ENCODE measurements around the gene TTC24.
A peak's percentile ranks its signal among the peaks of the same experiment; 100 is the strongest.
"Not testable (repeated sequence)": the region's sequence is repeated elsewhere in the genome, so short reads cannot be mapped to it uniquely, and the experiment has no call there.

The TTC24 gene

GRCh38 chr1:156555715-156556114 is 23.8 kb upstream of the TTC24 start:
- DNase-seq = no peak

- DNase-seq = no peak
Observed at GRCh38 chr1:156556354-156556753, 23.2 kb upstream of the TTC24 start.

DNA sequence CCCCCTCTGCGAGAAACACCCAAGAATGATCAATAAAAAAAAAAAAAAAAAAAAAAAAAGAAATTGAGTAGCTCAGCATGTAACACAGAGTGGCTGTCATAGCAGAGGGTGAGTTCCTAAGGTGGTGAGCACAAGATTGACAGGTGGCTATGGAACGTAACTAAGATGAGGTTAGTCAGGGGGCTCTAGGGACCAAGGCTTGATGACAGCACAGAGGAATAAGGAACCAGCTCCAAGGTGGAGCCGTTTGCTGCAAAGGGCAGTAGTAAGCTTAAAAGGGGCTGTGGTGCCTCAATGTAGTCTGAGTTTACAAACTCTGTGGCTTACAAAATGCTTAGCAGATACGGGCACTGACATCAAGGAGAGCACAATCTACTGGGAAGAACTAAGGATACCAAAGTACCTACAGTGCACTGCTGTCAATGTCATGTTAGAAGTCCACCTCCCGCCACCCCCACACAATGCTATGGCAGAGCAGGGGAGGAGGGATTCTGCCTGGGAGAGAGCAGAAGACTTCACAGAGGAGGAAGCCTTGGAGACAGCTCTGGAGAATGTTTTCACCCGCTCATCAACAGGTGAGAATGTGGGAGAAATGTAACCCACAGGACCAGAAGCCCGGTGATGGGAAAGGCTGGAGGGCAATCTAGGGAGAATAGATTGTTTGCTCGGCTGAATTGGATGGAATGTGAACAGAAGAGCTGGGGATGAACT is 20.3 kb upstream of the TTC24 start:
- DNase-seq = no peak

DNA sequence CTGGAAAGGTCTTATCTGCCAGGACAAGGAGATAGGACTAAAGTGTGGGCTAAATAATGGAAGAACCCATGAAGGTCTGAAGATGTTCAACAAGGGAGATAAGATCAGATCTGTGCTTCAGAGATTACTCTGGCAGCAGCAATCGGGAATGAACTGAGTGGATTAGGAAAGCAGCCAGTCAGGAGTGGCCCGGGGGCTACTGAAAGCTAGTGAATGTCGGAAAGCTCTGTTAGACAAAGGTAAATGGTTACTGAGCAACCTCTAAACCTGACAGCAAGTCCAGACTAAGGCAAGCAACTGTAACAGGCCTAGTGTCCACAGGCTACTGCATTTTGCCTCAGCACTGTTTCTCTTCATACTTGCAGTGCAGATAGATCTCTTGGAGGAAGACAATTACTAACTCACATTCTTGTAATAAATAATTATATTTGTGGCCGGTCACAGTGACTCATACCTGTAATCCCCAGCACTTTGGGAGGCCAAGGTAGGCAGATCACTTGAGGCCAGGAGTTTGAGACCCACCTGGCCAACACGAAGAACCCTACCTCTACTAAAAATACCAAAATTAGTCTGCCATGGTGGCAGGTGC is 19.6 kb upstream of the TTC24 start:
- DNase-seq = no peak

- no peak for DNase-seq
Observed at GRCh38 chr1:156560585-156561163, 18.8 kb upstream of the TTC24 start.

DNA sequence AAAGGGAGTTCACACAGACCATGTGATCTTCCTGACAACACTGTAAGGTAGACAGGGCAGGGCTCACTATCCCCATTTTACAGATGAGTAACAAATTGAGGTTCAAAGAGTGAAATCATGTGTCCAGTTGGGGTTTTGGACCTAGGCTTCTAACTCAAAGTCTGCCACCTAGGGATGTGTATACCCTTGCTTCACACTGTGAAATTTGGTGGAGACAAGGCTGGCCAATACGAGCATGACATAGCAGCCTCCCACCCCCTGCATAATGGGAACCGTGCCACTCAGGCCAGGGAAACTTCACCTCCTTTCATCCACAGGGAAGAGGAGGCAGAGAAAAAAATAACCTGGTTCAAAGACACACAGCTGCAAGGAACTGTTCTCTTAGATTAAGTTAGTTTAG is 14.0 kb upstream of the TTC24 start:
- no peak for DNase-seq

GRCh38 chr1:156566436-156566835 is 13.1 kb upstream of the TTC24 start:
- no peak for DNase-seq

DNA sequence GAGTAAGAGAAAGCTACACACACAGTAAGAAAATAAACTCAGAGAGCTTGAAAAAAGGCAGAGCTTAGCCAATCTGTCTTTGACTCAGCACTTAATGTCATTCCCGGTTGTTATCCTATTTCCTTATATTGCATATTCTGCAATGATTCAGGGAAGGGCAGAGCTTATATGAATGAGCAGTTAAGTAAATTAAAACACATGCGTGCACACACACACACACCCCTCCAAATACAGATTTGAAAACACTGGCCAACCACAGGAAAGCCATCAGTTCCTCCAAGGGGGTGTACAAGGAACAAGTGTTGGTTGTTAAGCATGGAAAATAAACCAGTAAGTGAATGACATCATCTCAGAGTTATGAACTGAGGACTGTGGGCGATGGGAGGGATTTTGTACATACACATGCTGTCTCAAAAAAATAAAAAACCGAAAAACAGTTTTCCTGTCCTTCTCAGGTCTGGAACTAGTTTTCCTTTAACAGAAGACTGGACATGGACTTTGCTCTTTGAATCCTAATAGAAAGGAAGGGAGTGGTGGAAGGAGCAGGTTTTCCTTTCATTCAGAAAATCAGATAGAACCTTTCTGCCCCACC is 8.2 kb upstream of the TTC24 start:
- no peak for DNase-seq

DNA sequence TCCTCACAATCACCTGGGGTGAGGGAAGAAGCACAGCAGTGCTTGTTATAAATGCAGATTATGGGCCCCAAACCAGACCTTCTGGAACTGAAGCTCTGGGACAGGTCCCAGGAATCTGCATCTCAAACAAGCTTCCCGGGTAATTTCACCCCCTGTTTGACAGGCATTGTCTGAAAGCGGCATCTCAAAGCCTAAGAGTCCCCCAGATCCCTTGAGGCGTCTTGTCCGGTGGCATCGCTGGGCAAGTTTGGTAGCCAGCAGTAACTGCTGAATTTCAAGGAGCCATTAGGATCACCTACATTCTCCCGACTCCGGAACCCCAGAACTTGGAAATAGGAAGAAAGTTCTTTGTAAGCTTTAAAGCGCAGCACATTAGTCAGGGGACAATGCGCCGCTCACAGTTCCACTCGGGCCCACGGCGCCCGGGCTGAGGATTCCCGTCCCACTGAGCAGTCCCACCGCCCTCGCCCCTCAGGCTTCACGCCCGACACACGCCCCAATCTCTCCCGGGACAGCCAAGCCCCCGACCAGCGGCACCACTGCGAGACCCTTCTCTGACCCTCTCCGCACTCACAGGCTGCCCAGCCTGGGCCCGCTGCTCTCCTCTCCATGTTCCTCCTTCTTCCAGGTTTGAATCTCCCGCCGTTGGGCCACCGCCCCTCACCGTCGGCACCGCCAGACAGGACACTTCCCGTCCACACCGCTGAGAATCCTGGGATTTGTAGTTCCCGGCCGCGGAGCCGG is 7.4 kb upstream of the TTC24 start, which contains the start of gene IQGAP3:
Gene IQGAP3 (minus strand): TSS at position 647 of the 744 bp plus-strand sequence. CDS start 36 bp downstream, at position 611.
- peak; percentile 12 to 42 for DNase-seq

- DNase-seq = no peak
Observed at GRCh38 chr1:156572663-156573018, 6.9 kb upstream of the TTC24 start.

DNA sequence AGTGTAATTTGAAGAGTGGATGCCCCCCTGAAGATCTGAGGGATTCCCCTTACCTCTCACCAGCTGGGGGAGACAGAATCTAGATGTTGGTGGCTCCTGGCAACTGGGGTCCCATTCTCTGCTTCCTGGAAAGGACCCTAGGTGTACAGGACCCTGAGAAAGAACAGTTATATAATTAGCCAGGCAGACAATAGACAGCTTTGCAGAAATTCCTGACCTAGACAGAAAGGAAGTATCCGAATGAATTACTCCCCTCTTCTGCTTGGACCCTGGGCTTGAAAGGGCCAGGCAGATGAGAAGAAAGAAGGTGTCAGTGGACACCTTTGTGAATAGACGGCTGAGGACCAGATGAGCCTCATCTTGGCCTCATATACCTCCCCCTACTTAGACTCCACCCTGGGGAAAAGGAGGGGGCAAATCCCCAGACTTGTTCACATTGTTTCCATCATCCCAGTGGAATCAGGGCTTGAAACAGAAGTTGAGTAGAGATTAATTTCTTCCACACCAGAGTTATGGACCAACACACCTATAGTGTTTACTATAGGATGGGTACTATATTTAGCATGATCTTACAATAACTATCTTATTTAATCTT is 5.4 kb upstream of the TTC24 start:
- no peak for DNase-seq

- no peak for DNase-seq
Observed at GRCh38 chr1:156577550-156577949, 2.0 kb upstream of the TTC24 start.

- DNase-seq = no peak
Observed at GRCh38 chr1:156578055-156578454, 1.5 kb upstream of the TTC24 start.

- DNase-seq = no peak
Observed at GRCh38 chr1:156581661-156582387, 2.3 kb downstream of the TTC24 start.

- no peak for DNase-seq
Observed at GRCh38 chr1:156582388-156583017, 3.0 kb downstream of the TTC24 start.

DNA sequence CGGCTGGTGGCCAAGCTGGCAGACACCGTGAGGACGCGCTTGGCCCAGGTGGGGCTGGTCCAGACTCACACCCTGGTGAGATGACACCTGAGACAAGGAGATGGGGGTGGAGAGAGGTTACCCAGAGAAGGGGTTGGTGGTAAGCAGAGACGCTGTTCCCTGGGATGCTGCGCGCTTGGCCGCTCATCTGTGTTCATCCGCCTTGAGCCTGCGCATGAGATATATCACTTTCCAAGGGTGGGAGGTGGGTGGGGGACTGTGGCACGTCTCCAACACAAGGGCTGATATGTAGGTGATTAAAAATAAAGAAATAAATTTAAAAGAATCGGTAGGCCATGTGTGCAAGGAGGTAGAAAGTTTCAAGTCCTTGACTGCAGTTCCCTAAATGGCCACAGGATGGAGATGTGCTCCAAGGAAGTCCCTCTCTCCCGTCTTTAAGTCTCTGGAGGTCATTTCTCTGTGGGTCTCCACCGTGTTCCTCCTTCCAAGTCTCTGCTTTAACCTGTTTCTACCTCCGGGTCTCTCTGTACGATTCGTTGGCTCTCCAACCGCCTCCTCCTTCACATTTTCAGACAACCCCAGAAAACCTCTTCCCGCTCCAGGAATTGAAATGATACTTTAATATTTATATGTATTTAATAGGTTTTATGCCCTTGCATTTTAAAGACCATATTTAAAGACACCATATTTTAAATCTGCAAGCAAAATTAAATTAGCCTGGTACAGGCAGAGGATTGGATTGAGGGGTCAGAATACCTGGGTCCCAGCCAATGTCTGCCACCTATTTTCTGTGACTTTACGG is 4.5 kb downstream of the TTC24 start:
- peak in 1 of 2 experiments; percentile 52 for DNase-seq

- no peak for DNase-seq
Observed at GRCh38 chr1:156584813-156585212, 5.3 kb downstream of the TTC24 start.

- no peak for DNase-seq
Observed at GRCh38 chr1:156586323-156586722, 6.8 kb downstream of the TTC24 start.

- DNase-seq = no peak
Observed at GRCh38 chr1:156586892-156587477, 7.5 kb downstream of the TTC24 start.

GRCh38 chr1:156587927-156588326 is 8.4 kb downstream of the TTC24 start:
- not testable (repeated sequence) for DNase-seq

Data from cerebellar nuclear complex (tissue), 1 donor.